MM.1S (cell line): ENCODE results near the gene SPOCD1.

Experiments used
- EZH2 ChIP-seq: fragments of 300-600 bp; sonication (generic); optimal IDR thresholded peaks from 2 replicates; pipeline ENCODE3; 2017; ENCODE audit warnings: low read depth, mild to moderate bottlenecking, antibody characterized with exemption, low read length, mixed read lengths
- EZH2phosphoT487 ChIP-seq: fragments of 300-600 bp; sonication (generic); IDR thresholded peaks from 2 replicates; pipeline ENCODE4 v1.6.1; 2018; ENCODE audit warnings: antibody characterized with exemption, low read length
- TF ChIP-seq, protein P1 (sequence below): fragments of 300-600 bp; sonication (generic); IDR thresholded peaks from 2 replicates; pipeline ENCODE4 v1.5.1; 2016; ENCODE audit warnings: antibody characterized with exemption, low read length, mixed read lengths

DNA sequence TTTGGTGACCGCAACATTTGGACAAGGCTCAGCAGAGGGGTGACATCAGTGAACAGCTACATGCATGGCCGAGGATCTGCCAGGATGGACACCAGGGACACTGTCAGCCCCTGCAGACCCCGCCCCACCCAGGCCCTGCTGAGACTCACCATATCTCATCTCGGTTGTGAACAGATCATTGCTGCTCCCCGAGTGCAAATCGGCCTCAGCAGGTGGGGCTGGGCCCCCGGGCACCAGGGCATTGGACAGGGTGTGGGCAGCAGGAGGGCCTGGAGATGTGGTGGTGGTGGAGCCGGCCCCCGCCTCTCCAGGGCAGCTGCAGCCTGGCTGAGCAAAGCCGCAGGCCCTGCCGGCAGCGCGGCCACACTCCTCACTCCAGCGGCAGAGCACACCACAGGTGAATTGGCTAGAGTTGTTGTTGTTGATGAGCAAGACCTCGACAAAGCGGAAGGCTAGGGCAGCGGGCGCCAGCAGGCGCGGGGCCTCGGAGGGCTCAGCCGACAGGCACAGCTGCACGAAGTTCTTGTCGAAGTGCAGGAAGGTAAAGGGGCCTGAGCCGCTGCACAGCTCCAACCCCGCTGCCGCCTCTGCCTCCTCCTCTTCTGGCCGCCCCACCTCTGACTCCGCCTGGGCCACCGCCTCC lies 59.9 kb downstream of the SPOCD1 start:
- TF ChIP-seq, protein P1, sequence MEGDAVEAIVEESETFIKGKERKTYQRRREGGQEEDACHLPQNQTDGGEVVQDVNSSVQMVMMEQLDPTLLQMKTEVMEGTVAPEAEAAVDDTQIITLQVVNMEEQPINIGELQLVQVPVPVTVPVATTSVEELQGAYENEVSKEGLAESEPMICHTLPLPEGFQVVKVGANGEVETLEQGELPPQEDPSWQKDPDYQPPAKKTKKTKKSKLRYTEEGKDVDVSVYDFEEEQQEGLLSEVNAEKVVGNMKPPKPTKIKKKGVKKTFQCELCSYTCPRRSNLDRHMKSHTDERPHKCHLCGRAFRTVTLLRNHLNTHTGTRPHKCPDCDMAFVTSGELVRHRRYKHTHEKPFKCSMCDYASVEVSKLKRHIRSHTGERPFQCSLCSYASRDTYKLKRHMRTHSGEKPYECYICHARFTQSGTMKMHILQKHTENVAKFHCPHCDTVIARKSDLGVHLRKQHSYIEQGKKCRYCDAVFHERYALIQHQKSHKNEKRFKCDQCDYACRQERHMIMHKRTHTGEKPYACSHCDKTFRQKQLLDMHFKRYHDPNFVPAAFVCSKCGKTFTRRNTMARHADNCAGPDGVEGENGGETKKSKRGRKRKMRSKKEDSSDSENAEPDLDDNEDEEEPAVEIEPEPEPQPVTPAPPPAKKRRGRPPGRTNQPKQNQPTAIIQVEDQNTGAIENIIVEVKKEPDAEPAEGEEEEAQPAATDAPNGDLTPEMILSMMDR: no peak
- TF ChIP-seq EZH2 (no peak), EZH2phosphoT487 (no peak)
